GM23338 (cell line): ENCODE data around the gene BCL2L15. TPM values are rescaled to one million over a fixed set of nuclear protein-coding genes. Genes with fewer than 3 reads are reported as not detected.

ENCODE experiments used
- ATAC-seq: fragments of 200-7000 bp; cut with Tn5 transposase; 3 replicates; pipeline ENCODE4 v1.9.1; 2020
- DNase-seq: peaks from one replicate; pipeline ENCODE4 v3.0.0-alpha.2; 2015; ENCODE audit warnings: low spot score
- H2AFZ ChIP-seq: fragments of 200-600 bp; sonication (generic); 2 replicates; pipeline ENCODE4 v1.8.0; 2016; ENCODE audit warnings: antibody characterized with exemption, mild to moderate bottlenecking, moderate library complexity
- H3F3A ChIP-seq: fragments of 200-600 bp; sonication (generic); replicated peaks from 2 replicates; pipeline ENCODE4 v1.8.0; 2017; ENCODE audit warnings: antibody characterized with exemption, mixed run types, low read depth
- H3K27ac ChIP-seq: fragments of 200-600 bp; sonication (generic); 2 replicates; pipeline ENCODE4 v1.6.1; 2016; ENCODE audit warnings: low read depth
- H3K27me3 ChIP-seq: fragments of 200-600 bp; sonication (generic); 2 replicates; pipeline ENCODE4 v1.8.0; 2016; ENCODE audit warnings: mild to moderate bottlenecking, mixed run types, moderate library complexity; ENCODE audit not compliant: insufficient read depth
- H3K36me3 ChIP-seq: fragments of 200-600 bp; sonication (generic); 2 replicates; pipeline ENCODE4 v1.8.0; 2016; ENCODE audit warnings: mild to moderate bottlenecking; ENCODE audit not compliant: insufficient read depth
- H3K4me1 ChIP-seq: fragments of 200-600 bp; sonication (generic); 2 replicates; pipeline ENCODE4 v1.8.0; 2016; ENCODE audit warnings: mild to moderate bottlenecking, moderate library complexity; ENCODE audit not compliant: insufficient read depth
- H3K4me2 ChIP-seq: fragments of 200-600 bp; sonication (generic); 2 replicates; pipeline ENCODE4 v1.7.1; 2017; ENCODE audit warnings: mixed run types
- H3K4me3 ChIP-seq: fragments of 200-600 bp; sonication (generic); 2 replicates; pipeline ENCODE4 v1.6.1; 2016; ENCODE audit warnings: mixed run types
- H3K79me2 ChIP-seq: fragments of 200-600 bp; sonication (generic); replicated peaks from 2 replicates; pipeline ENCODE4 v1.8.0; 2017; ENCODE audit warnings: mild to moderate bottlenecking; ENCODE audit not compliant: insufficient read depth
- H3K9me2 ChIP-seq: fragments of 200-600 bp; sonication (generic); 2 replicates; pipeline ENCODE4 v1.8.0; 2017; ENCODE audit not compliant: insufficient read depth
- H4K20me1 ChIP-seq: fragments of 200-600 bp; sonication (generic); replicated peaks from 2 replicates; pipeline ENCODE4 v1.8.0; 2017; ENCODE audit warnings: mild to moderate bottlenecking; ENCODE audit not compliant: insufficient read depth
- H3K27ac Mint-ChIP-seq: 2 replicates; pipeline ENCODE4 v1.8.0; 2020; ENCODE audit warnings: inconsistent platforms, mild to moderate bottlenecking, moderate library complexity, mixed read lengths
- H3K27me3 Mint-ChIP-seq: 3 replicates; pipeline ENCODE4 v1.8.0; 2022; ENCODE audit warnings: low read depth, mild to moderate bottlenecking, moderate library complexity, mixed read lengths, inconsistent platforms; ENCODE audit not compliant: insufficient read depth, poor library complexity
- H3K36me3 Mint-ChIP-seq: 3 replicates; pipeline ENCODE4 v1.8.0; 2021; ENCODE audit warnings: low read depth, mild to moderate bottlenecking, inconsistent platforms, moderate library complexity, mixed read lengths
- H3K4me1 Mint-ChIP-seq: 3 replicates; pipeline ENCODE4 v1.8.0; 2020; ENCODE audit warnings: mild to moderate bottlenecking, inconsistent platforms, mixed read lengths
- H3K4me3 Mint-ChIP-seq: 3 replicates; pipeline ENCODE4 v1.8.0; 2021; ENCODE audit warnings: moderate library complexity, mild to moderate bottlenecking, inconsistent platforms, mixed read lengths
- H3K9me3 Mint-ChIP-seq: 3 replicates; pipeline ENCODE4 v1.8.0; 2020; ENCODE audit warnings: moderate library complexity, mild to moderate bottlenecking, inconsistent platforms, mixed read lengths
- CREB1 ChIP-seq: fragments of 250-450 bp; sonication (Bioruptor Pico); IDR thresholded peaks from 2 replicates; pipeline ENCODE4 v1.5.0; 2020; ENCODE audit warnings: low read depth, mild to moderate bottlenecking, moderate library complexity
- CTCF ChIP-seq, 2 experiments: fragments of 200-600 bp in 1 of 2; sonication (generic) in 1 of 2; conservative IDR thresholded peaks; 2 replicates each; pipeline versions ENCODE4 v1.5.1 to v1.6.1; 2016 to 2017; ENCODE audit warnings: antibody characterized with exemption in 2 of 2, low read depth in 2 of 2, mild to moderate bottlenecking in 2 of 2, moderate library complexity in 1 of 2
- EZH2 ChIP-seq: fragments of 200-600 bp; sonication (generic); IDR thresholded peaks from one replicate; pipeline ENCODE4 v1.8.0; 2017; ENCODE audit warnings: antibody characterized with exemption, mild to moderate bottlenecking, low read depth; ENCODE audit not compliant: unreplicated experiment
- EZH2phosphoT487 ChIP-seq: fragments of 200-600 bp; sonication (generic); IDR thresholded peaks from one replicate; pipeline ENCODE4 v1.8.1; 2018; ENCODE audit warnings: antibody characterized with exemption; ENCODE audit not compliant: unreplicated experiment
- JUNB ChIP-seq: IDR thresholded peaks from one replicate; pipeline ENCODE4 v1.6.1; 2016; ENCODE audit warnings: antibody characterized with exemption; ENCODE audit not compliant: unreplicated experiment
- NANOG ChIP-seq: IDR thresholded peaks from 2 replicates; pipeline ENCODE4 v1.6.1; 2016; ENCODE audit warnings: antibody characterized with exemption, borderline replicate concordance
- POLR2AphosphoS5 ChIP-seq: IDR thresholded peaks from 2 replicates; pipeline ENCODE4 v1.6.1; 2016; ENCODE audit warnings: antibody characterized with exemption, low read depth
- STAT1 ChIP-seq: IDR thresholded peaks from one replicate; pipeline ENCODE4 v1.6.1; 2016; ENCODE audit warnings: antibody characterized with exemption; ENCODE audit not compliant: unreplicated experiment
- ZNF114 ChIP-seq: fragments of 250-450 bp; sonication (Bioruptor Pico); IDR thresholded peaks from 2 replicates; pipeline ENCODE4 v1.5.0; 2020; ENCODE audit warnings: mild to moderate bottlenecking, moderate library complexity
- ZNF331 ChIP-seq: fragments of 250-450 bp; sonication (Bioruptor Pico); IDR thresholded peaks from 2 replicates; pipeline ENCODE4 v1.5.0; 2020; ENCODE audit warnings: low read depth, mild to moderate bottlenecking, moderate library complexity
- ZNF462 ChIP-seq: fragments of 250-450 bp; sonication (Bioruptor Pico); IDR thresholded peaks from 2 replicates; pipeline ENCODE4 v1.5.0; 2020; ENCODE audit warnings: mild to moderate bottlenecking, moderate library complexity
- polyA plus RNA-seq: library from polyadenylated mRNA; unstranded; fragments of >200 nt; fragmentation: Nextera tagmentation; extraction: Ambion mirVana; gene quantifications from 2 replicates; pipeline ENCODE4 v1.2.1, GENCODE V29; 2016
- total RNA-seq: library from RNA; depleted of rRNA; stranded (reverse); fragments of >200 nt; shearing (Covaris generic); gene quantifications from 2 replicates; pipeline ENCODE4 v1.2.3, GENCODE V29; 2014
- TF ChIP-seq, protein P1 (sequence below): IDR thresholded peaks from 2 replicates; pipeline ENCODE4 v1.6.1; 2016; ENCODE audit warnings: antibody characterized with exemption
- TF ChIP-seq, protein P2 (sequence below): IDR thresholded peaks from one replicate; pipeline ENCODE4 v1.6.1; 2018; ENCODE audit warnings: antibody characterized with exemption; ENCODE audit not compliant: unreplicated experiment

The BCL2L15 gene
- total and polyA plus RNA-seq, 2 experiments from 2014 or later = not detected

DNA sequence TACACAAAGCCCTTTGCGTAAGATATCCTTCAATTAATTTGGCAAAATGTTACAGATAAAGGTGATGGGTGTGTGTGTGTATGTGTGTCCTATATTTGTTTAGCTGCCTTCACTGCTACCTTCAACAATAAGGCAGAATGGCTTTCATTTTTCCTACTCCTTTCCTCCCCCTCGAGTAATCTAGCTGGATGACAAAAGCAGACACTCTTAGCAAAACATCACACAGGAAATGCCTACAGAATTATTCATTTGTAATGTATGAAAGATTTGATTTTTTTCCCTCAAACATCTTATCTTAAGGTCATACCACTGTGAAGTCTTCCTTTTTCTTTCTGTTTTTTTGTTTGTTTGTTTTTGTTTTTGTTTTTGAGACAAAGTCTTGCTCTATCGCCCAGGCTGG is 26.5 kb downstream of the BCL2L15 start (continued):
- no peak for TF ChIP-seq NANOG

- H4K20me1 ChIP-seq = no peaks in the 10 kb centered on the region
- no peak overlapping the region for H2AFZ ChIP-seq
- Mint-ChIP-seq H3K9me3 (no peaks in the 10 kb centered on the region), H3K27me3 (no peaks in the 10 kb centered on the region), H3K27ac (no peak overlapping the region), H3K4me3 (no peak overlapping the region), H3K4me1 (no peaks in the 10 kb centered on the region), H3K36me3 (no peaks in the 10 kb centered on the region)
- H3K27ac ChIP-seq = no peak overlapping the region
- no peak for DNase-seq
- H3K27me3 ChIP-seq = no peaks in the 10 kb centered on the region
- TF ChIP-seq JUNB = no peak
- TF ChIP-seq CTCF (conservative IDR thresholded peaks at IDR 0.05; ENCODE audit: low read depth in 2 of 2) = no peak
- no peak for TF ChIP-seq EZH2phosphoT487
- TF ChIP-seq ZNF462 = no peak
- TF ChIP-seq, protein P1, sequence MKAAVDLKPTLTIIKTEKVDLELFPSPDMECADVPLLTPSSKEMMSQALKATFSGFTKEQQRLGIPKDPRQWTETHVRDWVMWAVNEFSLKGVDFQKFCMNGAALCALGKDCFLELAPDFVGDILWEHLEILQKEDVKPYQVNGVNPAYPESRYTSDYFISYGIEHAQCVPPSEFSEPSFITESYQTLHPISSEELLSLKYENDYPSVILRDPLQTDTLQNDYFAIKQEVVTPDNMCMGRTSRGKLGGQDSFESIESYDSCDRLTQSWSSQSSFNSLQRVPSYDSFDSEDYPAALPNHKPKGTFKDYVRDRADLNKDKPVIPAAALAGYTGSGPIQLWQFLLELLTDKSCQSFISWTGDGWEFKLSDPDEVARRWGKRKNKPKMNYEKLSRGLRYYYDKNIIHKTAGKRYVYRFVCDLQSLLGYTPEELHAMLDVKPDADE = no peak
- no peak for TF ChIP-seq EZH2
- no peak for TF ChIP-seq NANOG
- TF ChIP-seq ZNF114 = no peak
- no peak for TF ChIP-seq CREB1 (CRISPR knock-in tag)
- no peak for TF ChIP-seq POLR2AphosphoS5
- no peak for TF ChIP-seq STAT1
- no peak for TF ChIP-seq ZNF331
- TF ChIP-seq, protein P2, sequence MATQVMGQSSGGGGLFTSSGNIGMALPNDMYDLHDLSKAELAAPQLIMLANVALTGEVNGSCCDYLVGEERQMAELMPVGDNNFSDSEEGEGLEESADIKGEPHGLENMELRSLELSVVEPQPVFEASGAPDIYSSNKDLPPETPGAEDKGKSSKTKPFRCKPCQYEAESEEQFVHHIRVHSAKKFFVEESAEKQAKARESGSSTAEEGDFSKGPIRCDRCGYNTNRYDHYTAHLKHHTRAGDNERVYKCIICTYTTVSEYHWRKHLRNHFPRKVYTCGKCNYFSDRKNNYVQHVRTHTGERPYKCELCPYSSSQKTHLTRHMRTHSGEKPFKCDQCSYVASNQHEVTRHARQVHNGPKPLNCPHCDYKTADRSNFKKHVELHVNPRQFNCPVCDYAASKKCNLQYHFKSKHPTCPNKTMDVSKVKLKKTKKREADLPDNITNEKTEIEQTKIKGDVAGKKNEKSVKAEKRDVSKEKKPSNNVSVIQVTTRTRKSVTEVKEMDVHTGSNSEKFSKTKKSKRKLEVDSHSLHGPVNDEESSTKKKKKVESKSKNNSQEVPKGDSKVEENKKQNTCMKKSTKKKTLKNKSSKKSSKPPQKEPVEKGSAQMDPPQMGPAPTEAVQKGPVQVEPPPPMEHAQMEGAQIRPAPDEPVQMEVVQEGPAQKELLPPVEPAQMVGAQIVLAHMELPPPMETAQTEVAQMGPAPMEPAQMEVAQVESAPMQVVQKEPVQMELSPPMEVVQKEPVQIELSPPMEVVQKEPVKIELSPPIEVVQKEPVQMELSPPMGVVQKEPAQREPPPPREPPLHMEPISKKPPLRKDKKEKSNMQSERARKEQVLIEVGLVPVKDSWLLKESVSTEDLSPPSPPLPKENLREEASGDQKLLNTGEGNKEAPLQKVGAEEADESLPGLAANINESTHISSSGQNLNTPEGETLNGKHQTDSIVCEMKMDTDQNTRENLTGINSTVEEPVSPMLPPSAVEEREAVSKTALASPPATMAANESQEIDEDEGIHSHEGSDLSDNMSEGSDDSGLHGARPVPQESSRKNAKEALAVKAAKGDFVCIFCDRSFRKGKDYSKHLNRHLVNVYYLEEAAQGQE = no peak
- no peak overlapping the region for H3K4me2 ChIP-seq
- H3K36me3 ChIP-seq = no peaks in the 10 kb centered on the region
- H3K4me1 ChIP-seq = no peaks in the 10 kb centered on the region
- H3K79me2 ChIP-seq = no peaks in the 10 kb centered on the region
- no peak overlapping the region for H3K4me3 ChIP-seq
- ATAC-seq = no peak
- H3K9me2 ChIP-seq = no peaks in the 10 kb centered on the region
- no peaks in the 10 kb centered on the region for H3F3A ChIP-seq
These were observed 27.8 kb downstream of the BCL2L15 start for GRCh38 chr1:113859478-113860175.
